HepG2 (cell line): Measurements from ENCODE around the gene UBFD1. TPM values are rescaled to one million over a fixed set of nuclear protein-coding genes. Genes with fewer than 3 reads are reported as not detected.

Source experiments
- AKNA ChIP-seq: sonication (generic); formaldehyde crosslinking; IDR thresholded peaks from 2 replicates; pipeline ENCODE4 v1.4.0; 2020; ENCODE audit warnings: missing genetic modification reagents, borderline replicate concordance
- ATF7 ChIP-seq, 2 experiments: fragments of 450-650 bp in 1 of 2; sonication (generic) in 1 of 2; formaldehyde crosslinking in 1 of 2; IDR thresholded peaks; 2 replicates each; pipeline versions ENCODE4 v1.4.0 to v1.6.1; 2016 to 2020; ENCODE audit warnings: antibody characterized with exemption in 1 of 2, mild to moderate bottlenecking in 1 of 2, missing genetic modification reagents in 1 of 2
- CENPX ChIP-seq: sonication (generic); formaldehyde crosslinking; IDR thresholded peaks from 2 replicates; pipeline ENCODE4 v1.9.0; 2021; ENCODE audit warnings: mild to moderate bottlenecking, missing genetic modification reagents, moderate library complexity
- ELK4 ChIP-seq: sonication (generic); formaldehyde crosslinking; IDR thresholded peaks from 2 replicates; pipeline ENCODE4 v1.9.0; 2021; ENCODE audit warnings: missing genetic modification reagents, borderline replicate concordance
- HMG20A ChIP-seq: IDR thresholded peaks from 2 replicates; pipeline ENCODE4 v1.6.1; 2016; ENCODE audit warnings: borderline replicate concordance
- MLLT10 ChIP-seq: sonication (generic); formaldehyde crosslinking; IDR thresholded peaks from 2 replicates; pipeline ENCODE4 v1.4.0; 2020; ENCODE audit warnings: missing genetic modification reagents
- PAF1 ChIP-seq: IDR thresholded peaks from 2 replicates; pipeline ENCODE4 v1.6.1; 2016; ENCODE audit warnings: missing genetic modification reagents, missing compliant biosample characterization
- SOX13 ChIP-seq, 3 experiments: fragments of 450-650 bp in 1 of 3; sonication (generic) in 1 of 3; formaldehyde crosslinking in 1 of 3; IDR thresholded peaks in 2 of 3; conservative IDR thresholded peaks in 1 of 3; 2 replicates each; pipeline versions ENCODE4 v1.5.0 to v1.6.1; 2016 to 2020; ENCODE audit warnings: antibody characterized with exemption in 1 of 3, mild to moderate bottlenecking in 1 of 3, missing compliant biosample characterization in 1 of 3, missing genetic modification reagents in 1 of 3, moderate library complexity in 1 of 3
- SRSF9 ChIP-seq: fragments of 200-400 bp; formaldehyde crosslinking; IDR thresholded peaks from 2 replicates; pipeline ENCODE4 v1.6.1; 2018; ENCODE audit warnings: borderline replicate concordance, mild to moderate bottlenecking, low read depth, low read length; ENCODE audit not compliant: insufficient read depth, poor library complexity, severe bottlenecking
- TEF ChIP-seq: sonication (generic); formaldehyde crosslinking; IDR thresholded peaks from 2 replicates; pipeline ENCODE4 v1.5.0; 2020; ENCODE audit warnings: missing genetic modification reagents
- XBP1 ChIP-seq: sonication (generic); formaldehyde crosslinking; IDR thresholded peaks from 2 replicates; pipeline ENCODE4 v1.5.0; 2020; ENCODE audit warnings: missing genetic modification reagents
- ZFP36L2 ChIP-seq: sonication (generic); formaldehyde crosslinking; IDR thresholded peaks from 2 replicates; pipeline ENCODE4 v1.4.0; 2020; ENCODE audit warnings: missing genetic modification reagents
- ZNF121 ChIP-seq: sonication (generic); formaldehyde crosslinking; IDR thresholded peaks from 2 replicates; pipeline ENCODE4 v1.5.0; 2020; ENCODE audit warnings: mild to moderate bottlenecking, missing genetic modification reagents
- ZNF34 ChIP-seq: sonication (generic); formaldehyde crosslinking; IDR thresholded peaks from 2 replicates; pipeline ENCODE4 v1.4.0; 2020; ENCODE audit warnings: mild to moderate bottlenecking, missing genetic modification reagents, borderline replicate concordance
- ZNF496 ChIP-seq: sonication (generic); formaldehyde crosslinking; IDR thresholded peaks from 2 replicates; pipeline ENCODE4 v1.8.1; 2023; ENCODE audit warnings: mild to moderate bottlenecking, moderate library complexity, missing genetic modification reagents; ENCODE audit not compliant: insufficient replicate concordance
- ZNF512 ChIP-seq: sonication (generic); formaldehyde crosslinking; IDR thresholded peaks from 2 replicates; pipeline ENCODE4 v1.4.0; 2020; ENCODE audit warnings: mild to moderate bottlenecking, missing genetic modification reagents
- ZNF616 ChIP-seq: sonication (generic); formaldehyde crosslinking; IDR thresholded peaks from 2 replicates; pipeline ENCODE4 v1.5.0; 2020; ENCODE audit warnings: low read depth, mild to moderate bottlenecking, missing genetic modification reagents
- ZSCAN31 ChIP-seq: sonication (generic); formaldehyde crosslinking; IDR thresholded peaks from 2 replicates; pipeline ENCODE4 v1.5.0; 2020; ENCODE audit warnings: low read depth, mild to moderate bottlenecking, missing genetic modification reagents
- polyA plus RNA-seq, 8 experiments: library from polyadenylated mRNA; depleted of rRNA in 3 of 8; stranded (reverse) in 7 of 8; unstranded in 1 of 8; fragments of >200 nt; fragmentation: Illumina TruSeq in 4 of 8; extraction: Trizol in 4 of 8; gene quantifications; 2 replicates each; pipeline versions ENCODE4 v1.2.1 to v1.2.3, GENCODE V29; 2011 to 2016; ENCODE audit warnings: low read depth in 4 of 8, missing spikeins in 1 of 8, mixed read lengths in 1 of 8; ENCODE audit not compliant: insufficient read depth in 1 of 8
- total RNA-seq, 5 experiments: library from RNA; depleted of rRNA; stranded (reverse); fragments of >200 nt; fragmentation: Illumina TruSeq; extraction: Trizol; gene quantifications; 2 replicates each; pipeline ENCODE4 v1.2.3, GENCODE V29; 2016; ENCODE audit warnings: low read depth in 1 of 5
- TF ChIP-seq, protein P1 (sequence below): sonication (generic); formaldehyde crosslinking; IDR thresholded peaks from 2 replicates; pipeline ENCODE4 v1.8.1; 2023; ENCODE audit warnings: mild to moderate bottlenecking, missing genetic modification reagents, borderline replicate concordance

The UBFD1 gene
- total and polyA plus RNA-seq, 2 of the 13 experiments (the other 11 are each of a cell fraction or from before 2014, with no cell fraction given) = 100 to 111 TPM

DNA sequence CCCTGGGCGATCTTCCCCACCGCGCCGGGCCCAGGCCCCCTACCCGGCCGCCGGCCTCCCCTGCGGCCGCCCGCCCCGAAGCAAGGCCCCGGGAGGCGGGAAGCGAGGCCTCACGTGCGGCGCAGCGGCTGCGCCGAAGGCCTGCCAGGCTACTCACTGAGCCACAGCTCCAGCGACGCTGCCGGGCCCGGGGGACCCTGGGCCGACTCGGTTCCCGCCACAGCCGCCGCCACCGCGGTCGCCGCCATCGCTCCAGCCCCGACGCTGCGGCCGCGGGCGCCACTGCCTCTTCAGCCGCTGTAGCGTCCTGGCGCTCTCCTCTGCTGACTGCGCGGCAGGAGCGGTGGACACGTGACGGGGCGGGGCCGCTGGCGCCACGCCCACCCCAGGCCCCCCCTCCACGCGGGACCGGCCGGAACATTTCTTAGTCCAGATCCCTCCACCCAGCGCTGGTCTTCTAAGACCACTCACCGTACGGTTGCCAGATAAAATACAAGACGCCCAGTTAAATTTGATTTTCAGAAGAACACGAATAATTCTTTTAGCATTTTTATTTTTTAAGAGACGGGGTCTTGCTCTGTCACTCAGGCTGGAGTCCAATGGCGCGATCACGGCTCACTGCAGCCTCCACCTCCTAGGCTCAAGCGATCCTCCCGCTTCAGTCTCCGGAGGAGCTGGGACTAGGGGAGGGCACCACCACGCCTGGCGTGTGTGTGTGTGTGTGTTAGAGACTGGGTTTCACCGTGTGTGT is 47.2 kb upstream of the UBFD1 start, which contains the start of gene GGA2 (continued):
- TF ChIP-seq, protein P1, sequence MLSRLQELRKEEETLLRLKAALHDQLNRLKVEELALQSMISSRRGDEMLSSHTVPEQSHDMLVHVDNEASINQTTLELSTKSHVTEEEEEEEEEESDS = peak; percentile 87
- TF ChIP-seq AKNA (CRISPR knock-in tag) = no peak
- TF ChIP-seq PAF1 = no peak
- TF ChIP-seq ZNF616 = no peak; the same call in 1 of the 2 replicates
- no peak for TF ChIP-seq ZNF512
- TF ChIP-seq ZNF34 (CRISPR knock-in tag) = peak; percentile 78; the same call in 1 of the 2 replicates
- no peak for TF ChIP-seq MLLT10 (CRISPR knock-in tag)
- peak; percentile 88 for TF ChIP-seq TEF (CRISPR knock-in tag)
- no peak for TF ChIP-seq ATF7 (IDR thresholded peaks at IDR 0.05)
- TF ChIP-seq ATF7 (CRISPR knock-in tag; IDR thresholded peaks at IDR 0.05) = peak; percentile 65; the same call in 1 of the 2 replicates
- TF ChIP-seq SRSF9 = no peak
- no peak; the same call in 1 of the 2 replicates for TF ChIP-seq ZFP36L2
- no peak for TF ChIP-seq HMG20A (CRISPR knock-in tag)
- no peak; the same call in 1 of the 2 replicates for TF ChIP-seq XBP1 (CRISPR knock-in tag)
- no peak for TF ChIP-seq SOX13 (IDR thresholded peaks at IDR 0.05)
- TF ChIP-seq SOX13 (CRISPR knock-in tag; conservative IDR thresholded peaks at IDR 0.05 in 1 of 2, IDR thresholded peaks at IDR 0.05 in 1 of 2) = peak in 1 of 2 experiments; percentile 56; a peak in 1 of 4 replicates
- TF ChIP-seq CENPX = no peak
- peak; percentile 96 for TF ChIP-seq ZSCAN31
- TF ChIP-seq ZNF496 (CRISPR knock-in tag) = no peak
- peak; percentile 11; the same call in 1 of the 2 replicates for TF ChIP-seq ZNF121 (CRISPR knock-in tag)
- TF ChIP-seq ELK4 (CRISPR knock-in tag) = peak; percentile 69; the same call in 1 of the 2 replicates
